WTC11 (cell line): ENCODE results near the gene TGM2.

Experiments
- ELF4 ChIP-seq: sonication (generic); formaldehyde crosslinking; IDR thresholded peaks from 2 replicates; pipeline ENCODE4 v1.8.1; 2022; ENCODE audit warnings: low read depth, mild to moderate bottlenecking, moderate library complexity, missing genetic modification reagents
- NFE2L1 ChIP-seq: sonication (generic); formaldehyde crosslinking; IDR thresholded peaks from 2 replicates; pipeline ENCODE4 v1.8.1; 2023; ENCODE audit warnings: missing genetic modification reagents
- OVOL2 ChIP-seq: fragments of 250-450 bp; sonication (Bioruptor Pico); IDR thresholded peaks from 2 replicates; pipeline ENCODE4 v1.9.0; 2021; ENCODE audit warnings: mild to moderate bottlenecking, borderline replicate concordance
- SP1 ChIP-seq: sonication (generic); formaldehyde crosslinking; conservative IDR thresholded peaks from 2 replicates; pipeline ENCODE4 v1.8.1; 2022; ENCODE audit warnings: missing genetic modification reagents
- ZBTB21 ChIP-seq: sonication (generic); formaldehyde crosslinking; IDR thresholded peaks from 2 replicates; pipeline ENCODE4 v1.8.1; 2023; ENCODE audit warnings: mild to moderate bottlenecking, missing genetic modification reagents, borderline replicate concordance
- ZNF121 ChIP-seq: sonication (generic); formaldehyde crosslinking; IDR thresholded peaks from 2 replicates; pipeline ENCODE4 v1.8.0; 2023; ENCODE audit warnings: missing genetic modification reagents
- ZNF263 ChIP-seq: sonication (generic); formaldehyde crosslinking; IDR thresholded peaks from 2 replicates; pipeline ENCODE4 v1.8.1; 2022; ENCODE audit warnings: low read depth, mild to moderate bottlenecking, moderate library complexity, missing genetic modification reagents
- TF ChIP-seq, protein P1 (sequence below): fragments of 200-600 bp; IDR thresholded peaks from 2 replicates; pipeline ENCODE4 v1.8.0; 2022; ENCODE audit warnings: antibody characterized with exemption
- TF ChIP-seq, protein P2 (sequence below): sonication (generic); formaldehyde crosslinking; IDR thresholded peaks from 2 replicates; pipeline ENCODE4 v1.8.0; 2022; ENCODE audit warnings: mild to moderate bottlenecking, missing genetic modification reagents
- TF ChIP-seq, protein P3 (sequence below): sonication (generic); formaldehyde crosslinking; conservative IDR thresholded peaks from 2 replicates; pipeline ENCODE4 v1.8.1; 2022; ENCODE audit warnings: mild to moderate bottlenecking, missing genetic modification reagents

DNA sequence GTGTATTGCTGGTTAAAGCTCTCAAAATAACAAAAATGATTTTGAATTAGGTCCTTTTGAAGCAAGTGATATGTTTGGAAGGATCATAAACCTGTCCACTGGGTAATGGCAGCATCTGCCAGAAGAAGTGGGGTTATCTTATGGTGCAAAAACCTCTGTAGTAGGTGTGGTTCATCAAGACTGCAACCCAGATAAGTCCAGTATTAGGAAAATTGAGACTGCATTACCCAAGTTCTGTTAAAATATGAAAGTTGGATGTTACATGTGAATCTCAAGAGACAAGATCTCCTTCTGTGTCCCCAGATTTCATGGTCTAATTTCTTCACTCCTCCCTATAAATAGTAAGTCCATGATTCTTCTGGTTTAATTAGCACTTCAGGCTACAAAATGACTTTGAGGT is 72.2 kb downstream of the TGM2 start:
- no peak for TF ChIP-seq SP1 (CRISPR knock-in tag)
- TF ChIP-seq, protein P1, sequence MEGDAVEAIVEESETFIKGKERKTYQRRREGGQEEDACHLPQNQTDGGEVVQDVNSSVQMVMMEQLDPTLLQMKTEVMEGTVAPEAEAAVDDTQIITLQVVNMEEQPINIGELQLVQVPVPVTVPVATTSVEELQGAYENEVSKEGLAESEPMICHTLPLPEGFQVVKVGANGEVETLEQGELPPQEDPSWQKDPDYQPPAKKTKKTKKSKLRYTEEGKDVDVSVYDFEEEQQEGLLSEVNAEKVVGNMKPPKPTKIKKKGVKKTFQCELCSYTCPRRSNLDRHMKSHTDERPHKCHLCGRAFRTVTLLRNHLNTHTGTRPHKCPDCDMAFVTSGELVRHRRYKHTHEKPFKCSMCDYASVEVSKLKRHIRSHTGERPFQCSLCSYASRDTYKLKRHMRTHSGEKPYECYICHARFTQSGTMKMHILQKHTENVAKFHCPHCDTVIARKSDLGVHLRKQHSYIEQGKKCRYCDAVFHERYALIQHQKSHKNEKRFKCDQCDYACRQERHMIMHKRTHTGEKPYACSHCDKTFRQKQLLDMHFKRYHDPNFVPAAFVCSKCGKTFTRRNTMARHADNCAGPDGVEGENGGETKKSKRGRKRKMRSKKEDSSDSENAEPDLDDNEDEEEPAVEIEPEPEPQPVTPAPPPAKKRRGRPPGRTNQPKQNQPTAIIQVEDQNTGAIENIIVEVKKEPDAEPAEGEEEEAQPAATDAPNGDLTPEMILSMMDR, result no peak
- TF ChIP-seq ZNF263 (CRISPR knock-in tag), result no peak
- TF ChIP-seq ZNF121, result no peak
- no peak for TF ChIP-seq NFE2L1 (CRISPR knock-in tag)
- no peak for TF ChIP-seq ZBTB21 (CRISPR knock-in tag)
- TF ChIP-seq ELF4 (CRISPR knock-in tag), result no peak
- TF ChIP-seq, protein P2, sequence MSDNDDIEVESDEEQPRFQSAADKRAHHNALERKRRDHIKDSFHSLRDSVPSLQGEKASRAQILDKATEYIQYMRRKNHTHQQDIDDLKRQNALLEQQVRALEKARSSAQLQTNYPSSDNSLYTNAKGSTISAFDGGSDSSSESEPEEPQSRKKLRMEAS (CRISPR knock-in tag), result no peak
- TF ChIP-seq, protein P3, sequence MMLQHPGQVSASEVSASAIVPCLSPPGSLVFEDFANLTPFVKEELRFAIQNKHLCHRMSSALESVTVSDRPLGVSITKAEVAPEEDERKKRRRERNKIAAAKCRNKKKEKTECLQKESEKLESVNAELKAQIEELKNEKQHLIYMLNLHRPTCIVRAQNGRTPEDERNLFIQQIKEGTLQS (CRISPR knock-in tag), result no peak
- no peak for TF ChIP-seq OVOL2 (CRISPR knock-in tag)
